Transverse colon (tissue), 4 donors: Measurements from ENCODE around the gene CNOT6L. TPM values are rescaled to one million over a fixed set of nuclear protein-coding genes. Genes with fewer than 3 reads are reported as not detected.

Experiments
- DNase-seq: peaks from one replicate; pipeline ENCODE4 v3.0.0-alpha.2; 2019
- H3K27ac ChIP-seq, 4 donors: fragments of 200-600 bp; sonication (generic); 2 replicates each; pipeline ENCODE4 v1.5.1; 2016 to 2018; ENCODE audit warnings: inconsistent platforms in 4 of 4
- H3K27me3 ChIP-seq: fragments of 200-600 bp; sonication (generic); 2 replicates; pipeline ENCODE4 v1.5.1; 2017; ENCODE audit warnings: inconsistent platforms
- H3K36me3 ChIP-seq, 4 donors: fragments of 200-600 bp; sonication (generic); 2 replicates each; pipeline ENCODE4 v1.5.1; 2017 to 2019; ENCODE audit warnings: inconsistent platforms in 4 of 4
- H3K4me1 ChIP-seq, 4 donors: fragments of 200-600 bp; sonication (generic); 2 replicates each; pipeline ENCODE4 v1.5.1; 2017 to 2020; ENCODE audit warnings: inconsistent platforms in 4 of 4
- H3K4me3 ChIP-seq, 4 donors: fragments of 200-600 bp; sonication (generic); 1 replicate in 1 of 4; 2 replicates in 3 of 4; pipeline versions ENCODE4 v1.5.1 to v1.6.1; 2017 to 2019; ENCODE audit warnings: inconsistent platforms in 4 of 4
- H3K9me3 ChIP-seq, 2 donors: fragments of 200-600 bp; sonication (generic); 2 replicates each; pipeline ENCODE4 v1.5.1; 2017 to 2019; ENCODE audit warnings: inconsistent platforms in 2 of 2
- EP300 ChIP-seq: sonication (generic); formaldehyde crosslinking; IDR thresholded peaks from one replicate; pipeline ENCODE4 v1.6.1; 2017; ENCODE audit warnings: antibody characterized with exemption, low read depth
- POLR2A ChIP-seq: fragments of 450-650 bp; IDR thresholded peaks from one replicate; pipeline ENCODE4 v1.6.1; 2016; ENCODE audit warnings: antibody characterized with exemption, mild to moderate bottlenecking, moderate library complexity
- POLR2AphosphoS5 ChIP-seq, 3 donors: sonication (generic); formaldehyde crosslinking; IDR thresholded peaks; one replicate each; pipeline ENCODE4 v1.6.1; 2016; ENCODE audit warnings: antibody characterized with exemption in 3 of 3
- WGBS, 2 donors: methylation state at CpG; one replicate each; pipeline ENCODE4 v1.1.5; 2018; ENCODE audit warnings: low coverage in 1 of 2; 5-methylcytosine and 5-hydroxymethylcytosine counted together
- in situ Hi-C, 4 donors: fragments of 200-750 bp; cut with MboI; loops; one replicate each; pipeline versions ENCODE4 v1.15.0 to v1.15.1; 2017; ENCODE audit warnings: low sequenced_read_pairs in 3 of 4, low pct_ligation_motif_present in 1 of 4, low pct_unique_long_range_greater_than_20kb in 1 of 4
- intact Hi-C: fragments of 100-400 bp; cut with DNase I; formaldehyde crosslinking; loops from one replicate; pipeline ENCODE4 v1.15.1; 2023; ENCODE audit warnings: low total_unique reads
- total RNA-seq, 4 donors: library from RNA; depleted of rRNA; stranded (reverse); fragments of >200 nt; gene quantifications; one replicate each; pipeline ENCODE4 v1.1.0, GENCODE V29; 2016
- TF ChIP-seq, protein P1 (sequence below), 5 experiments: fragments of 200-600 bp in 3 of 5; fragments of 450-650 bp in 2 of 5; sonication (generic) in 3 of 5; IDR thresholded peaks; 1 replicate in 2 of 5; 2 replicates in 3 of 5; pipeline ENCODE4 v1.5.1; 2016 to 2017; ENCODE audit warnings: antibody characterized with exemption in 5 of 5, inconsistent platforms in 3 of 5, mild to moderate bottlenecking in 2 of 5, moderate library complexity in 1 of 5

The CNOT6L gene
- total RNA-seq, 4 donors from 2014 or later = 2.2 to 30.5 (median 14.9) TPM

DNA sequence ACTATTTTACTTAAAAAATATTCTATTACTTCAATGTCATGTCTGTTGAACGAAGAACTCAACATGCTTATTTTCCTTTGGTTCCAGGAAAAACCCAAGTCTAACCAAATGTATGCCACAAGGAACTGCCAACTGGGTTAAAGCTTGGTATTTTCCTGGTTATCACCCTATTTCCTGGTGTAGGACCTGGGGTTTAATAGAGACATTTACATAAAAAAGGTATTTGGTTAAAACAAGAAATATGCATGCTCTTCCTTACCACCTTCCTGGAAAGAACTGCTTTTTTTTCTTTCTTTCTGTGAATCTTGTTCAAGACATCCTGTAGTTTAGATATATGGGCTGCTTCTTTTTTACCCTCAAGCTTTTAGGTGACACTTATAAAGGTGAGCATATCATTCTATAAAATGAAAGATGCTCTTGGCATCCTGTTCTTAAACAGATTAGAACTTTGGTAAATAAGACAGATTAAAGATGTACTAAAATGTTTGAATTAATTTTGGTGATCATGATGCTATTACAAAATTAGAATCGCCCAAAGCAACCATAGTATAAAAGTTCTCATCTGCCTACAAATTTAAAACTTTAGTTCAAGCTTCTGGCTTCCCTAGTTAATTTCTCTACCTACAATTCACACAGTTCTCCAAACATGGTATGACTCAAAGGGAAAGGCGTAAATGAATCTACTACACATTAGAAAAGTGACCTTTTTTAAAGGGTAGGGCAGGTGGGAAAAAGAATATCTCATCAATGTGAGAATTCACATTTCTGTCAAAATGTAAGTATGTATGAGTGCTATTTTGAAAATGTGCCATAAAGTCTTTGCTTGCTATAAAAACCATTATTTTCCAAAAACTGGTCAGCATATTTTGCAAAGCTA is 103.5 kb downstream of the CNOT6L start:
- in situ Hi-C loops = no loop called here

DNA sequence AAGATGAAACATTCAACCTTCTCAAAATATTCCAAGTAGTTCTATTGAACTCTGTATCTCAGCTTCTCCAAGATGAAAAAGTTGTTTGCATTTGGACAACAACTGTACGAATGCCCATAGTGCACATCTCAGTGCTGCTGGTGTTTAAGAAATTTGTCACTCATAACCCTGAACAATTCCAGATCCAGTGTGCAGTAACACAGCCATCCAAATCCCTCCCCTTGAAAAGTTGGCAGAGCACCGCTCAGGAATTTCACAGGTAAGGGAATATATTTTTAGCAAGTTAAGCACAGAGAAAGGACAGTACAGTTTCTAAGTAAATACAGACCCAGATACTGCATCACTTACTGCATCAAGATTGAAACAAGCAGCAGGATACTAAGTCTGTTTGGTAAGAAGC is 104.7 kb downstream of the CNOT6L start:
- TF ChIP-seq POLR2AphosphoS5 (IDR thresholded peaks at IDR 0.05) (no peak), EP300 (no peak), POLR2A (no peak)
- TF ChIP-seq, protein P1, sequence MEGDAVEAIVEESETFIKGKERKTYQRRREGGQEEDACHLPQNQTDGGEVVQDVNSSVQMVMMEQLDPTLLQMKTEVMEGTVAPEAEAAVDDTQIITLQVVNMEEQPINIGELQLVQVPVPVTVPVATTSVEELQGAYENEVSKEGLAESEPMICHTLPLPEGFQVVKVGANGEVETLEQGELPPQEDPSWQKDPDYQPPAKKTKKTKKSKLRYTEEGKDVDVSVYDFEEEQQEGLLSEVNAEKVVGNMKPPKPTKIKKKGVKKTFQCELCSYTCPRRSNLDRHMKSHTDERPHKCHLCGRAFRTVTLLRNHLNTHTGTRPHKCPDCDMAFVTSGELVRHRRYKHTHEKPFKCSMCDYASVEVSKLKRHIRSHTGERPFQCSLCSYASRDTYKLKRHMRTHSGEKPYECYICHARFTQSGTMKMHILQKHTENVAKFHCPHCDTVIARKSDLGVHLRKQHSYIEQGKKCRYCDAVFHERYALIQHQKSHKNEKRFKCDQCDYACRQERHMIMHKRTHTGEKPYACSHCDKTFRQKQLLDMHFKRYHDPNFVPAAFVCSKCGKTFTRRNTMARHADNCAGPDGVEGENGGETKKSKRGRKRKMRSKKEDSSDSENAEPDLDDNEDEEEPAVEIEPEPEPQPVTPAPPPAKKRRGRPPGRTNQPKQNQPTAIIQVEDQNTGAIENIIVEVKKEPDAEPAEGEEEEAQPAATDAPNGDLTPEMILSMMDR (IDR thresholded peaks at IDR 0.05) = no peak
- no peaks in the 10 kb centered on the region for H3K27me3 ChIP-seq
- no peaks in the 10 kb centered on the region for H3K4me1 ChIP-seq
- no peaks in the 10 kb centered on the region for H3K9me3 ChIP-seq
- peaks cover 0 to 8% (median 0%) of the 10 kb centered on the region in 4 donors for H3K36me3 ChIP-seq
- intact Hi-C loops = no loop called here
- in situ Hi-C loops = no loop called here
- DNase-seq = no peak
- no peak overlapping the region for H3K4me3 ChIP-seq
- 85 to 100% methylated on average over 2 of the region's 2 CpGs for WGBS, 2 donors
- no peak overlapping the region for H3K27ac ChIP-seq

More for the DNA sequence above, 103.5 kb downstream of the CNOT6L start:
- DNase-seq = no peak
- Histone ChIP-seq H3K4me3 (no peak overlapping the region), H3K4me1 (no peaks in the 10 kb centered on the region), H3K27ac (no peak overlapping the region), H3K36me3 (peaks cover 0 to 20% (median under 1%) of the 10 kb centered on the region in 4 donors), H3K27me3 (no peaks in the 10 kb centered on the region), H3K9me3 (no peaks in the 10 kb centered on the region)
- intact Hi-C loops = no loop called here
- WGBS, 2 donors = 95 to 97% methylated on average over 3 of the region's 3 CpGs
- TF ChIP-seq POLR2AphosphoS5 (IDR thresholded peaks at IDR 0.05) (no peak), EP300 (no peak), POLR2A (no peak)
- TF ChIP-seq, protein P1 (IDR thresholded peaks at IDR 0.05) = no peak

DNA sequence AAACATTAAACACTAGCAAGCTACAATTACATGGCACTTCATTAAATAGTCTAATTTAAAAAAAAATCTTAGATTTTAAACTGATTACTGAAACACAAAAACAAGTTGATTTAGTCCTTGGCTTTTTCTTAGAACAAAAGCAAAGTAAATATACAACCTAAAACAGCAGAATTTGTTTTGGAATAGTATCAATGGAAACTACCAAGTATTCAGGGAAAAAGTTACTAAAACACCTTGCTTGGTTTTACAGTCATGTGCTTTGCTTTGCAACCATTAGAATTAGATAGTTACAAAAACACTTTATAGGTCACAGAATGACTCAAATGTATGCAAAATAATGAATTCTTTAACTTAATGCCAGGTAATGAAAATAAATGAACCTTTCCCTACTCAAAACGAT is 105.3 kb downstream of the CNOT6L start:
- H3K4me3 ChIP-seq = no peak overlapping the region
- intact Hi-C loops (no loop called here), in situ Hi-C loops (no loop called here)
- TF ChIP-seq POLR2AphosphoS5 (IDR thresholded peaks at IDR 0.05) (no peak), POLR2A (no peak), EP300 (no peak)
- TF ChIP-seq, protein P1 (IDR thresholded peaks at IDR 0.05) = no peak
- no peaks in the 10 kb centered on the region for H3K9me3 ChIP-seq
- H3K4me1 ChIP-seq = no peaks in the 10 kb centered on the region
- WGBS, 2 donors = 85 to 89% methylated on average over 1 of the region's 1 CpG
- no peak for DNase-seq
- no peaks in the 10 kb centered on the region for H3K27me3 ChIP-seq
- H3K27ac ChIP-seq = no peak overlapping the region
- H3K36me3 ChIP-seq = peaks cover 0 to 6% (median 0%) of the 10 kb centered on the region in 4 donors

- H3K27me3 ChIP-seq = no peaks in the 10 kb centered on the region
- intact Hi-C loops = no loop called here
- WGBS, 2 donors = 96 to 100% methylated on average over 1 of the region's 1 CpG
- no peak overlapping the region for H3K27ac ChIP-seq
- no peak for TF ChIP-seq POLR2AphosphoS5 (IDR thresholded peaks at IDR 0.05)
- TF ChIP-seq, protein P1 (IDR thresholded peaks at IDR 0.05) = no peak
- no peaks in the 10 kb centered on the region for H3K9me3 ChIP-seq
- H3K4me1 ChIP-seq = no peaks in the 10 kb centered on the region
- H3K4me3 ChIP-seq = no peak overlapping the region
- no peak for DNase-seq
- in situ Hi-C loops = no loop called here
- peaks cover 0 to 3% (median 0%) of the 10 kb centered on the region in 4 donors for H3K36me3 ChIP-seq
Measured at GRCh38 chr4:77712675-77713074, 106.5 kb downstream of the CNOT6L start.
